IPS-18c (cell line): ENCODE data around the gene HSPA12A.

ENCODE experiments used
- H3K4me3 ChIP-seq: 2 replicates; pipeline ENCODE4 v1.7.0; 2013; ENCODE audit warnings: low read depth, mild to moderate bottlenecking, low read length, moderate library complexity; ENCODE audit not compliant: insufficient read depth
- H3K9me3 ChIP-seq: one replicate; pipeline ENCODE4 v1.6.1; 2013; ENCODE audit warnings: mild to moderate bottlenecking, low read length, moderate library complexity; ENCODE audit not compliant: control insufficient read depth, insufficient read depth

Gene HSPA12A

DNA sequence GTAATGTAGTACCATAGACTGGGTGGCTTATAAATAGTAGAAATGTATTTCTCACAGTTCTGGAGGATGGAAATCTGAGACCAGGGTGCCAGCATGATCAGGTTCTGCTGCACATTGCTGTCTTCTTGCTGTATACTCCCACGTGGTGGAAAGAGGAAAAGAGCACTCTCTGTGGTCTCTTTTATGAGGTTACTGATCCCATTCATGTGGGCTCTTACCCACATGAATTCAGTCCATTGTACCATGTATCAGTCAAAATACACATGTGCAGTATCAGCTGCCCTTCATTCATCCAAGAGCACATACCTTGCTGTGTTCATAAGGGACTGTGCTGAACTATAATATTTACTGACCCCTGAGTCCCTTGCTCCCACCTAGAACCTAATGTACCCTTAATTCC, 104.5 kb downstream of the HSPA12A start:
- Histone ChIP-seq H3K4me3 (no peak overlapping the region), H3K9me3 (no peaks in the 10 kb centered on the region)

DNA sequence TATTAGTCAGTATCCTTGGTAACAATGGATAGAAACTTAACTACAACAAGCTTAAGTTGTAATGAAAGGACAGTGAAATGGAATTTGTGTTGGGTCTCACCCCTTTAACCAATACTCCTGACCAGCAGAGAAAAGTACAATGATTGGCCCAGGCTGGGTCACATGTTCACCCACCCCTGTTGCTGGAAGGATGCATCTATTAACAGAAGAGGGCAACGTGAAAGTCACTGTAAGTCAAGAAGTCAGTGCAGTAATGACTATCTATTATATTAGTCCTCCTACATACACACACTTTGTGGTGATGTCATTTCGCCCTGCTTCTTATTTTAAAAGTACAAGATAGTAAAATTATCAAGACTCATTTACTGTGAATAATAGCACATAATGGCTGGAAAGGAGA, 105.4 kb downstream of the HSPA12A start:
- no peaks in the 10 kb centered on the region for H3K9me3 ChIP-seq
- H3K4me3 ChIP-seq = no peak overlapping the region

DNA sequence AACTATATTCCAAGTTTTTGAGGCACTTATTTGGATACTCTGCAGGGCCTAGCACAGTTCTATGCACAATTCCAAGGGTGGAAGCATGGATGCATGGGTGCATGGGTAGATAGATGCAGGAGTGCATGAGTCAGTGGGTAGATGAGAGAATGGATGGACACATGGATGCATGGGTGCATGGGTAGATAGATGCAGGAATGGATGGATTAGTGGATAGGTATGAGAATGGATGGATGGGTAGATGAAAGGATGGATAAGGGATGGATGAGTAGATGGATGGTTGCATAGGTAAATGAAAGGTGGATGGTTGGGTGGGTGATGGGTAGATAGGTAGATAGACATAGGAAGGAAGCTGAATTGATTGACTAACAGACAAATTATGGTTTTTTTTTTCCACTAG, 106.0 kb downstream of the HSPA12A start:
- Histone ChIP-seq H3K4me3 (no peak overlapping the region), H3K9me3 (peaks cover 2% of the 10 kb centered on the region)

DNA sequence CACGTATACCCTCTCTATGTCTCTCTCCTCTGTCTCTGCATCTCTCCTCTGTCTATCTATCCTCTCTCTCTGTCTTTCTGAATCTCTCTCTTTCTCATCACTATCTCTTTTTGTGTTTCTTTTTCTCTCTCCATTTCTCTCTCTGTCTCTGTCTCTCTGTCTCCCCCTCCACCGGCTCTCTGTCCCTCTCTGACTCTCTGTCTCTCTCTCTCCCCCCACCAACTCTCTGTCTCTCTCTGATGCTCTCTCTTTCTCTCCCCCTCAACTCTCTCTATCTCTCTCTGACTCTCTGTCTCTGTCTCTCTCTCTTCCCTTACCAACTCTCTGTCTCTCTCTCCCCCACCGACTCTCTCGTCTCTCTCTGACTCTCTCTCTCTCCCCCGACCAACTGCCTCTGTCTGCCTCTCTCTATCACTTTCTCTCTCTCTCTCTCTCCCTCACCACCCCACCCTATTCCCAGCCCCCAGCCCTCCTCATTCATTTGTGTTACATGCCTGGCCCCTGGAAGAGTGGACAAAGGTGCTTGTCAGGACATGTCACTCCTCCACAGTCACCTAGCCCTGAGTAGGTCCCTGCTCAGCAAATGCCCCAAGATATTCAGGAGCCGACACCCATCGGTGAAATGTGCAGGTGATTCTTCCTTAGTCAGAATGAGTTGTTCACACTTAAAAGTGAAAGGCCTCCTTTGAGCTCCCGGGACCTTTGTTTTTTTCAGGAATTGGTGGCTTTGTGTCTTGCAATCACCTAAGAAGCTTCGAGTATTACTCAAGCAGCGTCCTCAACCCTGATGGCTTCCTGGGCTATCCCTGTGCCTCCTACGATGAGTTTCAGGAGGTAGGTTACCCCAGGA, 108.0 kb downstream of the HSPA12A start:
- Histone ChIP-seq H3K4me3 (no peak overlapping the region), H3K9me3 (peaks cover 2% of the 10 kb centered on the region)

- Histone ChIP-seq H3K4me3 (no peak overlapping the region), H3K9me3 (peaks cover 2% of the 10 kb centered on the region)
These were observed 109.2 kb downstream of the HSPA12A start for GRCh38 chr10:116633216-116633600.

GRCh38 chr10:116632596-116633215, 109.7 kb downstream of the HSPA12A start:
- no peak overlapping the region for H3K4me3 ChIP-seq
- H3K9me3 ChIP-seq = peaks cover 2% of the 10 kb centered on the region

- Histone ChIP-seq H3K9me3 (peaks cover 2% of the 10 kb centered on the region), H3K4me3 (no peak overlapping the region)
These were observed 110.5 kb downstream of the HSPA12A start for GRCh38 chr10:116631871-116632295.

DNA sequence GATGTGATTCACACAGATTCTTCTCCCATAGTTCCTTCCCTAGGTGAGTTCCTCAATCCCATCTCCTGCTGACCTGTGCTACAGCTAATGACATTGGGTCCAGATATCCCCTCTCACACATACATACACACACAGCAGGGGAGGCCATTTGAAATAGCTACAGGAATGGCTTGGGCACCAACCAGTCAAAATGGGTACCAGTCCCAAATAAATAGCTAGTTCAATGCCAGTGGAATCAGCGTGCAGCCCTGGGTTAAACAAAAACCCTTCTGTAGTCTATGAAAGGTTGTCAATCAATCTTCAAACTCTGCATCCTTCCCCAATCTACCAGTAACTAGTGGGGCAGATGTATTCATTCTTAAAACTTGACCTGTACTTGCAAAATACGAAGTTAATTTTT, 112.3 kb downstream of the HSPA12A start:
- Histone ChIP-seq H3K9me3 (peaks cover 2% of the 10 kb centered on the region), H3K4me3 (no peak overlapping the region)

GRCh38 chr10:116629340-116629739, 113.0 kb downstream of the HSPA12A start:
- Histone ChIP-seq H3K4me3 (no peak overlapping the region), H3K9me3 (peaks cover 2% of the 10 kb centered on the region)

GRCh38 chr10:116627386-116627933, 114.9 kb downstream of the HSPA12A start:
- Histone ChIP-seq H3K4me3 (peak overlapping the region; percentile 66), H3K9me3 (peaks cover 2% of the 10 kb centered on the region)

DNA sequence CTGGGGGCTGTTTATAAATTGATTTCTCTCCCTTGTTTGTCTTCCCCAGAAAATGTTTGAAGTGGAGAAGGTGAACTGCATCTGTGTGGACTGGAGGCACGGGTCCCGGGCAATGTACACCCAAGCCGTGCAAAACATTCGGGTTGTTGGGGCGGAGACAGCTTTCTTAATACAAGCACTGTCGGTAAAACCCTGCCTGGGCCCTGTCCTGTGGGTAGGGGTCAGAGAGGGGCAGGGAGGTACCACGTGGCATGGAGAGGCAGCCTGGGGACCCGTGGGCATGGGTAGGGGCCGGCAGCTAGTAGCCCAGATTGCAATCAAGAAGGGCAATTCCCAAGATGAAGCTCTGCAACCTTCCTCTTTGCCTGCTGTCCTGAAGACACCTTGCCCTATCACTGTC, 115.6 kb downstream of the HSPA12A start:
- no peak overlapping the region for H3K4me3 ChIP-seq
- H3K9me3 ChIP-seq = peaks cover 2% of the 10 kb centered on the region

DNA sequence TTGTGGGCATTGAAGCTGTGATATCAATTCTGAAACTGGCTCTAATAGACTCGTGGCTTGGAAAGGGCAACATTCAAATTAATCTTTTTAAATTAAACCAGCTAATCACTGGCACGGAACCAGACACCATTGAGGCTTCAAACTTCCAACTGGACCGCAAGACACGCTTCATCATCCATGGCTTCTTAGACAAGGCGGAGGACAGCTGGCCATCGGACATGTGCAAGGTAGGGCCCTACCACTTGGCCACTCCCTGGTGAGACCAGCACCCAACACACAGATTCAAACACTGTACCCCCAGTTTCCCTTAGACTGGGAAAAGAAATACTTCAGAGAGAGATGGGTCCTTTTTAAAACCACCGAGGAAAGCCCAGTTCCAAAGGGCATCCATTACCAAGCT, 116.5 kb downstream of the HSPA12A start:
- Histone ChIP-seq H3K4me3 (no peak overlapping the region), H3K9me3 (no peaks in the 10 kb centered on the region)

DNA sequence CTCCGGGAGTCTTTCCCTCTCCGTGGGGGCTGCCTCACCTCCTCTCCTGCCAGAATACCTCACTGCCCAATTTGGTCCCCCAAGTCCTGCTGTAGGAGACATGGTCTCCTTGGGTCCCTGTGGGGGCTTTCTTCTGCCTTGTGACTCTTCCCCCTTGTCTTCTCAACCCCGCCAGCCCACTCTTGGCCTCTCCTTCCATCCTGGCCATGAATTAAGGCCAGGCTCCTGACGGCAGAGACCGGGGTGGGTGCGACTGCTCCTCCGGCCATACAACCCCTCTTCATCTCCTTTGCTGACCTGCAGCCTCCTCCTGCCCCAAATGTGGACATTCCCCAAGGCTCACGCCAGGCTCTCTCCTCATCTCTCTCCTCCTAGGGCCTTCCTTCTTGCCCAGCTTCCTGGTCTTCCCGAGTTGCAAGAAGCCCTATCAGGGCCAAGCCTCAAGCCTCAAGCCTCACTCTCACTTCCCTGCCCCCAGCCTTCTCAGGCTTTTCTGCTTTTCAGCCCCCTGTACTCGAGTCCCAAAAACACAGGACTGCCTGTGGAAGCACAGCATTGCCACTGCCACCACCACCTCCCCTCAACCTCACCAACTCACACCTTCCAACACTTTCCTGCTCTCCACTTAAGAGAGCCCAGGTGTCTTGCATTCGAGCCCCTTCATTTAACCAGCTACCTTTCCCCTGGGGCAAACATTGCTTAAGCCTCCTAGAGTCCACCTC, 120.3 kb downstream of the HSPA12A start:
- no peaks in the 10 kb centered on the region for H3K9me3 ChIP-seq
- H3K4me3 ChIP-seq = no peak overlapping the region

GRCh38 chr10:116621476-116621875, 120.9 kb downstream of the HSPA12A start:
- no peak overlapping the region for H3K4me3 ChIP-seq
- no peaks in the 10 kb centered on the region for H3K9me3 ChIP-seq
